Left cardiac atrium (tissue), 4 donors: ENCODE measurements around the gene FGF1. TPM values are rescaled to one million over a fixed set of nuclear protein-coding genes. Genes with fewer than 3 reads are reported as not detected.

ENCODE experiments used
- ATAC-seq, 2 donors: fragments of 200-7000 bp; cut with Tn5 transposase; one replicate each; pipeline ENCODE4 v1.9.1; 2020; ENCODE audit warnings: mild to moderate bottlenecking in 2 of 2, moderate library complexity in 2 of 2
- DNase-seq: peaks from one replicate; pipeline ENCODE4 v3.0.0-alpha.2; 2020
- intact Hi-C, 2 donors: fragments of 100-400 bp; cut with DNase I; formaldehyde crosslinking; loops; one replicate each; pipeline versions ENCODE4 v1.14.1 to v1.15.1; 2022 to 2023
- total RNA-seq, 2 donors: library from RNA; stranded (reverse); fragmentation: NEBNext Ultra II Directional; extraction: Animal tissue kit (Norgen Biotek cat#: 25700); gene quantifications; one replicate each; pipeline ENCODE4 v1.2.1, GENCODE V29; 2021
- donor health status: DM: no; HTN: yes; CAD: no.
- donor health status: DM: no; HTN: yes; CAD: no; lungs with severe emphysema.
- donor health status: DM: yes; HTN: yes; CAD: no.
- donor health status: Dilated cardiomyopathy.

The FGF1 gene
- total RNA-seq, 2 donors from 2014 or later: 33.9 to 39.9 TPM

- intact Hi-C loops: no loop called here
- DNase-seq (peak; percentile 70), ATAC-seq (peak; percentile 87 to 88)
Observed at GRCh38 chr5:142600611-142601358, 85.1 kb downstream of the FGF1 start.

- no peak for ATAC-seq
- DNase-seq: no peak
- intact Hi-C loops: no loop called here
Observed at GRCh38 chr5:142600092-142600491, 85.8 kb downstream of the FGF1 start.

- ATAC-seq (no peak), DNase-seq (no peak)
- intact Hi-C loops: no loop called here
Observed at GRCh38 chr5:142598338-142598700, 87.6 kb downstream of the FGF1 start.

- intact Hi-C loops: no loop called here
- ATAC-seq: peak in 1 of 2 donors; percentile 27
Observed at GRCh38 chr5:142597546-142598337, 88.1 kb downstream of the FGF1 start.

GRCh38 chr5:142597025-142597424 lies 88.9 kb downstream of the FGF1 start:
- intact Hi-C loops: no loop called here
- no peak for ATAC-seq
- no peak for DNase-seq

More at GRCh38 chr5:142597546-142598337, 88.1 kb downstream of the FGF1 start:
- peak; percentile 31 for DNase-seq

GRCh38 chr5:142592365-142592764 lies 93.5 kb downstream of the FGF1 start:
- DNase-seq (no peak), ATAC-seq (no peak)
- intact Hi-C loops: no loop called here

GRCh38 chr5:142590451-142591231 lies 95.2 kb downstream of the FGF1 start:
- no peak for DNase-seq
- peak in 1 of 2 donors; percentile 22 for ATAC-seq
- intact Hi-C loops: no loop called here

- ATAC-seq (no peak), DNase-seq (no peak)
- intact Hi-C loops: no loop called here
Observed at GRCh38 chr5:142589720-142590119, 96.2 kb downstream of the FGF1 start.

- ATAC-seq: no peak
- no peak for DNase-seq
Observed at GRCh38 chr5:142587354-142587965, 98.4 kb downstream of the FGF1 start.

GRCh38 chr5:142586552-142586951 lies 99.3 kb downstream of the FGF1 start:
- no peak for DNase-seq
- intact Hi-C loops: no loop called here
- ATAC-seq: no peak

More at GRCh38 chr5:142587354-142587965, 98.4 kb downstream of the FGF1 start:
- intact Hi-C loops: no loop called here

- intact Hi-C loops: no loop called here
Observed at GRCh38 chr5:142585451-142585850, 100.4 kb downstream of the FGF1 start.

GRCh38 chr5:142584891-142585290 lies 101.0 kb downstream of the FGF1 start:
- no peak for DNase-seq
- intact Hi-C loops: no loop called here
- no peak for ATAC-seq

More at GRCh38 chr5:142585451-142585850, 100.4 kb downstream of the FGF1 start:
- DNase-seq (no peak), ATAC-seq (no peak)

GRCh38 chr5:142578161-142578830 lies 107.6 kb downstream of the FGF1 start:
- DNase-seq: no peak
- no peak for ATAC-seq
- intact Hi-C loops: no loop called here

GRCh38 chr5:142576804-142577203 lies 109.1 kb downstream of the FGF1 start:
- intact Hi-C loops: no loop called here
- ATAC-seq (no peak), DNase-seq (no peak)

- intact Hi-C loops: no loop called here
- ATAC-seq (no peak), DNase-seq (no peak)
Observed at GRCh38 chr5:142576303-142576702, 109.6 kb downstream of the FGF1 start.

GRCh38 chr5:142572006-142572405 lies 113.9 kb downstream of the FGF1 start:
- intact Hi-C loops: no loop called here
- ATAC-seq (no peak), DNase-seq (no peak)

- no peak for ATAC-seq
- intact Hi-C loops: no loop called here
- no peak for DNase-seq
Observed at GRCh38 chr5:142571371-142571770, 114.5 kb downstream of the FGF1 start.

GRCh38 chr5:142569905-142570304 lies 116.0 kb downstream of the FGF1 start:
- intact Hi-C loops: no loop called here
- ATAC-seq: peak; percentile 13 to 75
- no peak for DNase-seq

GRCh38 chr5:142568996-142569335 lies 116.9 kb downstream of the FGF1 start:
- DNase-seq (no peak), ATAC-seq (no peak)
- intact Hi-C loops: no loop called here
